HCT116 (cell line): ENCODE measurements around the gene MVB12A. TPM values are rescaled to one million over a fixed set of nuclear protein-coding genes. Genes with fewer than 3 reads are reported as not detected.

Experiments used
- ATAC-seq: fragments of 200-7000 bp; cut with Tn5 transposase; 2 replicates; pipeline ENCODE4 v1.9.1; 2020; ENCODE audit warnings: mild to moderate bottlenecking, moderate library complexity
- BruUV-seq: library from RNA; stranded (reverse); fragments of 400-500 nt; replicated peaks from 2 replicates; lab custom pipeline; 2021; lab: Mats Ljungman, UMichigan
- CTCF ChIA-PET: fragments of 300-600 bp; sonication (Branson Sonifier 250); formaldehyde crosslinking; loops from one replicate; lab custom pipeline; 2021; ENCODE audit warnings: antibody characterized with exemption; lab: Charles Lee
- POLR2A ChIA-PET: fragments of 300-600, 350-600 bp; sonication (Branson Sonifier 250); formaldehyde crosslinking; loops from one replicate; lab custom pipeline; 2021; ENCODE audit warnings: antibody characterized with exemption; lab: Charles Lee
- RAD21 ChIA-PET, 2 experiments: fragments of 300-600 bp; sonication (Branson Sonifier 250); formaldehyde crosslinking; loops; one replicate each; lab custom pipeline; 2023; ENCODE audit warnings: low total read pairs in 2 of 2; ENCODE audit not compliant: uncharacterized antibody in 2 of 2, unreplicated experiment in 2 of 2, low non-redundant PET in 1 of 2; lab: Charles Lee
- DNase-seq: peaks from one replicate; pipeline ENCODE4 v3.0.0-alpha.2; 2010; ENCODE audit warnings: low read depth, low spot score
- H2AFZ ChIP-seq: fragments of 200-600 bp; shearing (Covaris generic), sonication (generic); 2 replicates; pipeline ENCODE4 v1.6.1; 2017; ENCODE audit warnings: low read depth, mixed run types, mixed read lengths, antibody characterized with exemption, low read length; ENCODE audit not compliant: poor library complexity, severe bottlenecking
- H3K27ac ChIP-seq: 2 replicates; pipeline ENCODE4 v1.5.1; 2012; ENCODE audit warnings: low read depth, low read length
- H3K27me3 ChIP-seq: fragments of 200-600 bp; sonication (generic); 2 replicates; pipeline ENCODE4 v1.6.1; 2016; ENCODE audit warnings: mixed run types, low read length, mixed read lengths; ENCODE audit not compliant: insufficient read depth
- H3K36me3 ChIP-seq, 2 experiments: fragments of 200-500 bp in 1 of 2; fragments of 200-600 bp in 1 of 2; sonication (Bioruptor generic) in 1 of 2; sonication (generic) in 1 of 2; 2 replicates each; pipeline versions ENCODE4 v1.5.1 to v1.6.1; 2014 to 2016; ENCODE audit warnings: low read length in 2 of 2, inconsistent platforms in 1 of 2, mixed read lengths in 1 of 2, mixed run types in 1 of 2; ENCODE audit not compliant: insufficient read depth in 2 of 2, control insufficient read depth in 1 of 2
- H3K4me1 ChIP-seq, 2 experiments: fragments of 200-600 bp in 1 of 2; sonication (generic) in 1 of 2; 2 replicates each; pipeline versions ENCODE4 v1.5.1 to v1.6.1; 2012 to 2017; ENCODE audit warnings: low read length in 2 of 2, inconsistent platforms in 1 of 2, mild to moderate bottlenecking in 1 of 2, mixed read lengths in 1 of 2, mixed run types in 1 of 2, moderate library complexity in 1 of 2; ENCODE audit not compliant: insufficient read depth in 2 of 2, control insufficient read depth in 1 of 2
- H3K4me2 ChIP-seq: fragments of 200-600 bp; sonication (generic); 2 replicates; pipeline ENCODE4 v1.6.1; 2017; ENCODE audit warnings: mixed run types, low read length, mixed read lengths
- H3K4me3 ChIP-seq, 2 experiments: fragments of 200-600 bp in 1 of 2; sonication (generic) in 1 of 2; replicated peaks in 1 of 2; 2 replicates each; pipeline ENCODE4 v1.5.1; 2011 to 2016; ENCODE audit warnings: low read length in 2 of 2, control low read depth in 1 of 2, low read depth in 1 of 2, mild to moderate bottlenecking in 1 of 2, mixed read lengths in 1 of 2, mixed run types in 1 of 2
- H3K79me2 ChIP-seq: fragments of 200-600 bp; sonication (generic); 2 replicates; pipeline ENCODE4 v1.6.1; 2017; ENCODE audit warnings: mild to moderate bottlenecking, mixed run types, low read length, moderate library complexity, mixed read lengths; ENCODE audit not compliant: insufficient read depth
- H3K9ac ChIP-seq: fragments of 200-600 bp; sonication (generic); 2 replicates; pipeline ENCODE4 v1.6.1; 2016; ENCODE audit warnings: low read length, mixed read lengths
- H3K9me2 ChIP-seq: fragments of 200-600 bp; sonication (generic), shearing (Covaris generic); 2 replicates; pipeline ENCODE4 v1.6.1; 2017; ENCODE audit warnings: mixed run types, mild to moderate bottlenecking, moderate library complexity; ENCODE audit not compliant: insufficient read depth
- H3K9me3 ChIP-seq, 2 experiments: fragments of 200-500 bp in 1 of 2; fragments of 200-600 bp in 1 of 2; sonication (Bioruptor generic) in 1 of 2; sonication (generic) in 1 of 2; 2 replicates each; pipeline ENCODE4 v1.6.1; 2014 to 2017; ENCODE audit warnings: low read length in 2 of 2, mixed read lengths in 2 of 2, inconsistent platforms in 1 of 2, low read depth in 1 of 2, mild to moderate bottlenecking in 1 of 2, mixed run types in 1 of 2, moderate library complexity in 1 of 2; ENCODE audit not compliant: control insufficient read depth in 1 of 2, insufficient read depth in 1 of 2
- H4K20me1 ChIP-seq: fragments of 200-600 bp; sonication (generic), shearing (Covaris generic); 2 replicates; pipeline ENCODE4 v1.6.1; 2017; ENCODE audit warnings: mixed run types, mild to moderate bottlenecking, moderate library complexity; ENCODE audit not compliant: insufficient read depth
- ATF3 ChIP-seq: IDR thresholded peaks from 2 replicates; pipeline ENCODE4 v1.6.1; 2012
- CBX3 ChIP-seq: IDR thresholded peaks from 2 replicates; pipeline ENCODE4 v1.6.1; 2012; ENCODE audit warnings: low read depth
- CEBPB ChIP-seq: IDR thresholded peaks from 2 replicates; pipeline ENCODE4 v1.6.1; 2012; ENCODE audit warnings: low read depth
- CTCF ChIP-seq, 3 experiments: fragments of 200-600 bp in 1 of 3; sonication (generic) in 1 of 3; IDR thresholded peaks in 2 of 3; conservative IDR thresholded peaks in 1 of 3; 2 replicates each; pipeline ENCODE4 v1.5.1; 2012 to 2017; ENCODE audit warnings: low read depth in 2 of 3, low read length in 2 of 3, antibody characterized with exemption in 1 of 3, borderline replicate concordance in 1 of 3, control low read depth in 1 of 3, mild to moderate bottlenecking in 1 of 3, mixed read lengths in 1 of 3, mixed run types in 1 of 3, moderate library complexity in 1 of 3; ENCODE audit not compliant: insufficient read depth in 1 of 3
- EGR1 ChIP-seq: IDR thresholded peaks from 2 replicates; pipeline ENCODE4 v1.6.1; 2012; ENCODE audit warnings: low read depth
- ELF1 ChIP-seq: IDR thresholded peaks from 2 replicates; pipeline ENCODE4 v1.6.1; 2012; ENCODE audit warnings: low read depth, borderline replicate concordance
- EZH2 ChIP-seq: fragments of 200-600 bp; sonication (generic); IDR thresholded peaks from 2 replicates; pipeline ENCODE4 v1.6.1; 2017; ENCODE audit warnings: antibody characterized with exemption, mixed run types
- JUND ChIP-seq: IDR thresholded peaks from 2 replicates; pipeline ENCODE4 v1.6.1; 2012
- POLR2A ChIP-seq: IDR thresholded peaks from 2 replicates; pipeline ENCODE4 v1.7.0; 2011; ENCODE audit warnings: borderline replicate concordance; ENCODE audit not compliant: insufficient read depth, insufficient read length; ENCODE audit errors: extremely low read depth
- POLR2AphosphoS5 ChIP-seq: IDR thresholded peaks from 2 replicates; pipeline ENCODE4 v1.6.1; 2011; ENCODE audit warnings: mild to moderate bottlenecking, low read depth, low read length, moderate library complexity
- RAD21 ChIP-seq: IDR thresholded peaks from 2 replicates; pipeline ENCODE4 v1.6.1; 2012; ENCODE audit warnings: low read depth, mild to moderate bottlenecking
- SIN3A ChIP-seq: IDR thresholded peaks from 2 replicates; pipeline ENCODE4 v1.6.1; 2012; ENCODE audit warnings: low read depth
- SRF ChIP-seq: IDR thresholded peaks from 2 replicates; pipeline ENCODE4 v1.6.1; 2012; ENCODE audit warnings: low read depth
- TCF7L2 ChIP-seq: IDR thresholded peaks from 2 replicates; pipeline ENCODE4 v1.7.0; 2011; ENCODE audit warnings: borderline replicate concordance, inconsistent platforms; ENCODE audit not compliant: insufficient read depth, insufficient read length; ENCODE audit errors: extremely low read depth
- ZNF274 ChIP-seq: fragments of 200-500 bp; sonication (Bioruptor generic); IDR thresholded peaks from 2 replicates; pipeline ENCODE4 v1.6.1; 2014; ENCODE audit warnings: mild to moderate bottlenecking, low read depth, low read length, inconsistent platforms
- intact Hi-C: fragments of 100-400 bp; cut with micrococcal nuclease; formaldehyde crosslinking; loops from 2 replicates; pipeline ENCODE4 v1.10.0; 2022
- total RNA-seq: library from RNA; stranded (reverse); gene quantifications from one replicate; pipeline ENCODE4 v1.2.1, GENCODE V29; 2021; ENCODE audit not compliant: unreplicated experiment

Gene MVB12A
- total RNA-seq, 1 experiment from 2014 or later, result 91.7 TPM

- Histone ChIP-seq H3K27ac (no peak overlapping the region), H3K4me1 (peaks cover 16 to 25% of the 10 kb centered on the region in 2 experiments), H4K20me1 (no peaks in the 10 kb centered on the region), H3K79me2 (no peaks in the 10 kb centered on the region), H3K9me3 (no peaks in the 10 kb centered on the region), H3K4me2 (no peak overlapping the region), H3K4me3 (no peak overlapping the region), H3K9me2 (no peaks in the 10 kb centered on the region), H2AFZ (no peak overlapping the region), H3K9ac (no peak overlapping the region), H3K27me3 (no peaks in the 10 kb centered on the region), H3K36me3 (no peaks in the 10 kb centered on the region)
- RAD21 ChIA-PET, result no interaction called here
- POLR2A ChIA-PET, result no interaction called here
- TF ChIP-seq EZH2, result no peak
- no peak for TF ChIP-seq CEBPB
- no peak for TF ChIP-seq POLR2A
- no peak for TF ChIP-seq SRF
- no peak for TF ChIP-seq TCF7L2
- TF ChIP-seq ATF3, result no peak
- TF ChIP-seq EGR1, result no peak
- TF ChIP-seq RAD21, result no peak
- no peak for TF ChIP-seq JUND
- no peak for TF ChIP-seq SIN3A
- no peak for TF ChIP-seq ELF1
- no peak for TF ChIP-seq CBX3
- no peak for TF ChIP-seq ZNF274
- TF ChIP-seq POLR2AphosphoS5, result no peak
- TF ChIP-seq CTCF (IDR thresholded peaks at IDR 0.05 in 2 of 3, conservative IDR thresholded peaks at IDR 0.05 in 1 of 3; ENCODE audit: borderline replicate concordance in 1 of 3, insufficient read depth in 1 of 3, low read depth in 2 of 3, low read length in 2 of 3), result no peak
- BruUV-seq, result no TSS peak
- CTCF ChIA-PET, result no interaction called here
- DNase-seq (no peak), ATAC-seq (no peak)
- intact Hi-C loops, result no loop called here
Measured at GRCh38 chr19:17445526-17446165, 25.8 kb downstream of the MVB12A start.
